Measurements from ENCODE around the gene TAF7.
A peak's percentile ranks its signal among the peaks of the same experiment; 100 is the strongest.

The TAF7 gene, protein sequence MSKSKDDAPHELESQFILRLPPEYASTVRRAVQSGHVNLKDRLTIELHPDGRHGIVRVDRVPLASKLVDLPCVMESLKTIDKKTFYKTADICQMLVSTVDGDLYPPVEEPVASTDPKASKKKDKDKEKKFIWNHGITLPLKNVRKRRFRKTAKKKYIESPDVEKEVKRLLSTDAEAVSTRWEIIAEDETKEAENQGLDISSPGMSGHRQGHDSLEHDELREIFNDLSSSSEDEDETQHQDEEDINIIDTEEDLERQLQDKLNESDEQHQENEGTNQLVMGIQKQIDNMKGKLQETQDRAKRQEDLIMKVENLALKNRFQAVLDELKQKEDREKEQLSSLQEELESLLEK

DNA sequence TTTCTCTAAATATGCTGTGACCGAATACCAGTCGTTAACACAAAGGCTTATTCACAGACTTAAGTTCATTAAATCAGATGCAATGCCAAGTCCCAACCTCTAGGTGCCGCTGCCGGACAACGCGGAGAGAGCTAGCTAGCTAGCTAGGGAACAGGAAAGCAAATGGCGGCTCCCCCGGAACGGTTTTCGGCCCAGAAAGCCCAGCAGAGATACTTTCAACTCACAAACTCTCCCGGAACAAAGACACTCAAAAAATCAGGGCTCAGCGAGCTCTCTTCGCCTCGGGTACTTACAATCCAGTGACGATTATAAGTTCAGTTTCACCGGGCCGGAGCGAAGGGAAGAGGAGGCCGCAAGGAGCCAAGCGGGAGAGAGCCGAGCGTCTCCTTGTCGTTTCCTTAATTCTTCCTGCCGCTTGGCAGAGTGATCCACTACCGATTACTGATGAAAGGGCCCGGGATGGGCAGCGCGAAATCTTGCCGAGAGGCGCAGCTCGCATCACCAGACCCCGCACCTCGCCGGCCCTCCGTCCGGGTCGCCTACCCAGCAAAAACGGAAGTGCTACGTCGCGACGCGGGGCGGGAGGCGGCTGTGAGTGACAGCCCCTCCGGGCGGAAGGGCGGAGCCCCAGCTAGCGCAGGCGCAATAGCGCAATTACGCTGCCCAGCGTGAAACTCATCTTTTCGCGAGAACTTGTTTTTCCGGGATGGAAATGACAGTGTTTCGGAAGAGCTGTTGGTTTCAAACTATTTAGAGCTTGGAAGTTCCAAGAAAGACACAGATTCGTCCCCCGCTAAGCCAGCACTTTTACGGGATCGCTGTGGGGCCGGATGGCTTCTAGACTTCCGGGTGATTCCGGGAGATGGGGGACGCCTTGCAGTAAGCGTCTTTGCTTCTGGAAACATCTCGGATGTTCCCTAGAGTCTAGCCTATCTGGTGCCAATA lies at the start of gene TAF7:
TAF7 (minus strand) TSS at position 560 of the 945 bp plus-strand sequence. CDS start 740 bp downstream, outside the sequence.
- Histone ChIP-seq H3K4me1 (ENCODE audit: low read length) (peaks cover 6% of the 10 kb centered on the region), H3K79me2 (ENCODE audit: low read length) (peaks cover 30% of the 10 kb centered on the region), H3F3A (ENCODE audit: insufficient read depth, low read length) (peaks cover 5% of the 10 kb centered on the region; the same call in 1 of the 2 replicates), H3K9me2 (replicated peaks; ENCODE audit: insufficient read depth, low read length) (no peaks in the 10 kb centered on the region), H3K9ac (ENCODE audit: low read length) (peak within 1 kb of the TSS; percentile 88), H3K4me2 (ENCODE audit: low read depth, low read length) (peak within 1 kb of the TSS; percentile 63), H3K36me3 (replicated peaks; ENCODE audit: insufficient read depth, low read length) (peaks cover 22% of the 10 kb centered on the region), H3K4me3 (ENCODE audit: low read length) (peak within 1 kb of the TSS; percentile 76), H3K9me3 (replicated peaks; ENCODE audit: insufficient read depth, low read length) (peaks cover 12% of the 10 kb centered on the region; the same call in 1 of the 2 replicates), H4K20me1 (ENCODE audit: insufficient read depth, low read length) (no peaks in the 10 kb centered on the region), H3K27ac (ENCODE audit: low read length) (peak within 1 kb of the TSS; percentile 83), H2AFZ (ENCODE audit: low read length) (peak within 1 kb of the TSS; percentile 92), H3K27me3 (replicated peaks; ENCODE audit: insufficient read depth, low read length) (0 out of 2 replicates have a peak, but pooled peaks cover 5% of the 10 kb centered on the region)
- TF ChIP-seq EZH2 (optimal IDR thresholded peaks at IDR 0.05; ENCODE audit: low read depth, low read length) (no peak), EZH2phosphoT487 (IDR thresholded peaks at IDR 0.05; ENCODE audit: low read length) (no peak)
- TF ChIP-seq, protein P1, sequence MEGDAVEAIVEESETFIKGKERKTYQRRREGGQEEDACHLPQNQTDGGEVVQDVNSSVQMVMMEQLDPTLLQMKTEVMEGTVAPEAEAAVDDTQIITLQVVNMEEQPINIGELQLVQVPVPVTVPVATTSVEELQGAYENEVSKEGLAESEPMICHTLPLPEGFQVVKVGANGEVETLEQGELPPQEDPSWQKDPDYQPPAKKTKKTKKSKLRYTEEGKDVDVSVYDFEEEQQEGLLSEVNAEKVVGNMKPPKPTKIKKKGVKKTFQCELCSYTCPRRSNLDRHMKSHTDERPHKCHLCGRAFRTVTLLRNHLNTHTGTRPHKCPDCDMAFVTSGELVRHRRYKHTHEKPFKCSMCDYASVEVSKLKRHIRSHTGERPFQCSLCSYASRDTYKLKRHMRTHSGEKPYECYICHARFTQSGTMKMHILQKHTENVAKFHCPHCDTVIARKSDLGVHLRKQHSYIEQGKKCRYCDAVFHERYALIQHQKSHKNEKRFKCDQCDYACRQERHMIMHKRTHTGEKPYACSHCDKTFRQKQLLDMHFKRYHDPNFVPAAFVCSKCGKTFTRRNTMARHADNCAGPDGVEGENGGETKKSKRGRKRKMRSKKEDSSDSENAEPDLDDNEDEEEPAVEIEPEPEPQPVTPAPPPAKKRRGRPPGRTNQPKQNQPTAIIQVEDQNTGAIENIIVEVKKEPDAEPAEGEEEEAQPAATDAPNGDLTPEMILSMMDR (IDR thresholded peaks at IDR 0.05; ENCODE audit: low read length), result peak; percentile 92
- DNase-seq, result peak; percentile 96

DNA sequence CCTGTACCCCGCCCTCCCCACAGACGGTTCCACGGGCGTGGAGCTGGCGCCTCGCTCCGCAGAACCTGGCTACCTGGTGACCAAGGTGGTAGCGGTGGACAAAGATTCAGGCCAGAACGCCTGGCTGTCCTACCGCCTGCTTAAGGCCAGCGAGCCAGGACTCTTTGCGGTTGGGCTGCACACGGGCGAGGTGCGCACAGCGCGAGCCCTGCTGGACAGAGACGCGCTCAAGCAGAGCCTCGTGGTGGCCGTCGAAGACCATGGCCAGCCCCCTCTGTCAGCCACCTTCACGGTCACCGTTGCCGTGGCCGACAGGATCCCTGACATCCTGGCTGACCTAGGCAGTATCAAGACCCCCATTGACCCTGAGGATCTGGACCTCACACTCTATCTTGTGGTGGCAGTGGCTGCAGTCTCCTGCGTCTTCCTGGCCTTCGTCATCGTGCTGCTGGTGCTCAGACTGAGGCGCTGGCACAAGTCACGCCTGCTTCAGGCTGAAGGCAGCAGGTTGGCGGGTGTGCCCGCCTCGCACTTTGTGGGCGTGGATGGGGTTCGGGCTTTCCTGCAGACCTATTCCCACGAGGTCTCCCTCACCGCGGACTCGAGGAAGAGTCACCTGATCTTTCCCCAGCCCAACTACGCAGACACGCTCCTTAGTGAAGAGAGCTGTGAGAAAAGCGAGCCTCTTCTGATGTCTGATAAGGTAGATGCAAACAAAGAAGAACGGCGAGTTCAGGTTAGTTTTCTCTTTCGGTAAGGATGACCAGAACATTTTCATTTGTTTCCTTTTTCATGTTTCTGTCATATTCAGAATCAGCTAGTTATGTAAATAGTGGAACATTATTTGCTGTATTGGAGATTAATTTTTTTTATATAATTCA lies 45.7 kb upstream of the TAF7 start:
- H3K4me3 ChIP-seq (ENCODE audit: low read length), result no peak overlapping the region
- no peaks in the 10 kb centered on the region for H4K20me1 ChIP-seq (ENCODE audit: insufficient read depth, low read length)
- no peak for DNase-seq
- no peaks in the 10 kb centered on the region for H3K4me1 ChIP-seq (ENCODE audit: low read length)
- no peaks in the 10 kb centered on the region; the same call in none of the 2 replicates for H3K27me3 ChIP-seq (replicated peaks; ENCODE audit: insufficient read depth, low read length)
- no peaks in the 10 kb centered on the region for H3F3A ChIP-seq (ENCODE audit: insufficient read depth, low read length)
- H3K4me2 ChIP-seq (ENCODE audit: low read depth, low read length), result no peak overlapping the region
- TF ChIP-seq, protein P1 (IDR thresholded peaks at IDR 0.05; ENCODE audit: low read length), result no peak
- TF ChIP-seq EZH2 (optimal IDR thresholded peaks at IDR 0.05; ENCODE audit: low read depth, low read length) (no peak), EZH2phosphoT487 (IDR thresholded peaks at IDR 0.05; ENCODE audit: low read length) (no peak)
- no peaks in the 10 kb centered on the region for H3K79me2 ChIP-seq (ENCODE audit: low read length)
- no peaks in the 10 kb centered on the region for H3K9me2 ChIP-seq (replicated peaks; ENCODE audit: insufficient read depth, low read length)
- no peaks in the 10 kb centered on the region for H3K9me3 ChIP-seq (replicated peaks; ENCODE audit: insufficient read depth, low read length)
- H3K27ac ChIP-seq (ENCODE audit: low read length), result no peak overlapping the region
- no peak overlapping the region for H3K9ac ChIP-seq (ENCODE audit: low read length)
- H3K36me3 ChIP-seq (replicated peaks; ENCODE audit: insufficient read depth, low read length), result no peaks in the 10 kb centered on the region
- H2AFZ ChIP-seq (ENCODE audit: low read length), result no peak overlapping the region

DNA sequence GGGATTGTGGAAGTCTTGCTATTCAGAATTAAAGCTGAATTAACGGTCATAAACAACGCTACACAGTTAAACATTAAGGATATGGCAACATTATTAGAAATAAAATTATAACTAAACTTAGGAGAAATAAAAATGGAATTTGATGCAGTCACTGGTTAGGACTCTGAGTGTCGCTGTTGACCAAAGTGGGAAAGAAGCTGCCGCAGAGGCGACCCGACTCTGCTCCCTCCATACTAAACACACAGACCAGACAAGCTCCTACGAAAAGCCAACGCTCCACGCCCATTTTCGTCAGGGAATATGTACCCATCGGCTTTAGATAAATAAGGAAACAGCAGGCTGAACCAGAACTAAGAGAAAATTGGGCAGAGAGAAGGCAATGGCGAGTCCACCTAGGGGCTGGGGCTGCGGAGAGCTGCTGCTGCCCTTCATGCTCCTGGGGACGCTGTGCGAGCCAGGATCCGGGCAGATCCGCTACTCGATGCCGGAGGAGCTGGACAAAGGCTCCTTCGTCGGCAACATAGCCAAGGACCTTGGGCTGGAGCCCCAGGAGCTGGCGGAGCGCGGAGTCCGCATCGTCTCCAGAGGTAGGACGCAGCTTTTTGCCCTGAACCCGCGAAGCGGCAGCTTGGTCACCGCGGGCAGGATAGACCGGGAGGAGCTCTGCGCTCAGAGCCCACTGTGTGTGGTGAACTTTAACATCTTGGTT lies 43.5 kb upstream of the TAF7 start, which contains the start of gene PCDHGA5:
PCDHGA5 (plus strand) TSS at position 211 of the 709 bp plus-strand sequence; CDS start at position 380, 169 bp downstream.
- Histone ChIP-seq H3F3A (ENCODE audit: insufficient read depth, low read length) (no peaks in the 10 kb centered on the region), H3K27ac (ENCODE audit: low read length) (no peak within 1 kb of the TSS), H2AFZ (ENCODE audit: low read length) (no peak within 1 kb of the TSS), H3K36me3 (replicated peaks; ENCODE audit: insufficient read depth, low read length) (no peaks in the 10 kb centered on the region), H3K4me2 (ENCODE audit: low read depth, low read length) (no peak within 1 kb of the TSS), H3K4me3 (ENCODE audit: low read length) (no peak within 1 kb of the TSS), H3K4me1 (ENCODE audit: low read length) (no peaks in the 10 kb centered on the region), H4K20me1 (ENCODE audit: insufficient read depth, low read length) (no peaks in the 10 kb centered on the region), H3K9me2 (replicated peaks; ENCODE audit: insufficient read depth, low read length) (no peaks in the 10 kb centered on the region), H3K9me3 (replicated peaks; ENCODE audit: insufficient read depth, low read length) (no peaks in the 10 kb centered on the region), H3K27me3 (replicated peaks; ENCODE audit: insufficient read depth, low read length) (no peaks in the 10 kb centered on the region; the same call in none of the 2 replicates), H3K79me2 (ENCODE audit: low read length) (no peaks in the 10 kb centered on the region), H3K9ac (ENCODE audit: low read length) (no peak within 1 kb of the TSS)
- DNase-seq, result no peak
- TF ChIP-seq EZH2phosphoT487 (IDR thresholded peaks at IDR 0.05; ENCODE audit: low read length), result no peak
- TF ChIP-seq, protein P1 (IDR thresholded peaks at IDR 0.05; ENCODE audit: low read length), result no peak
- no peak for TF ChIP-seq EZH2 (optimal IDR thresholded peaks at IDR 0.05; ENCODE audit: low read depth, low read length)

All from MM.1S (cell line).